ENCODE data around the gene GPR101.

The GPR101 gene

GRCh38 chrX:137040113-137040794, 6.5 kb upstream of the GPR101 start:
- TF ChIP-seq CTCF (IDR thresholded peaks at IDR 0.05; ENCODE audit: borderline replicate concordance, insufficient read depth, low read depth, low read length): no peak
- H3K4me3 ChIP-seq (ENCODE audit: low read depth, low read length): no peak overlapping the region

DNA sequence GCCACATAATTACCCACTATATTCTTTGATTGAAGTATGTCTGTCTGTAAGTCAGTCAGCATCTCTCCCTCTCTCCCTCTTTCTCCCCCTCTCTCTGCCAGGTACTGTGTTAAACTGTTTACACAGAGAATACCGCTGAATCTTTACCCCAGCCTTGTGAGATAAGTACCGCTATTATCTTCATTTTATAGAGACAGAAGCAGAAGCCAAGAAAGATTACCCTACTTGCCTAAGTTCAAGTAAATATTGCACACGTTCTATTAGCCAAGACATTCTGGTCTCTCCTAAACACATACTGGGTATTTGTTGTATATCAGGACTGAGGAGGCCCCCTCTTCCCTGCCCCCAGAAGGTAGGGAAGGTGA, 695 bp upstream of the GPR101 start:
- no peak for TF ChIP-seq CTCF (IDR thresholded peaks at IDR 0.05; ENCODE audit: borderline replicate concordance, insufficient read depth, low read depth, low read length)
- H3K4me3 ChIP-seq (ENCODE audit: low read depth, low read length): no peak overlapping the region

GRCh38 chrX:137032841-137033773, 688 bp downstream of the GPR101 start:
- no peak overlapping the region for H3K4me3 ChIP-seq (ENCODE audit: low read depth, low read length)

DNA sequence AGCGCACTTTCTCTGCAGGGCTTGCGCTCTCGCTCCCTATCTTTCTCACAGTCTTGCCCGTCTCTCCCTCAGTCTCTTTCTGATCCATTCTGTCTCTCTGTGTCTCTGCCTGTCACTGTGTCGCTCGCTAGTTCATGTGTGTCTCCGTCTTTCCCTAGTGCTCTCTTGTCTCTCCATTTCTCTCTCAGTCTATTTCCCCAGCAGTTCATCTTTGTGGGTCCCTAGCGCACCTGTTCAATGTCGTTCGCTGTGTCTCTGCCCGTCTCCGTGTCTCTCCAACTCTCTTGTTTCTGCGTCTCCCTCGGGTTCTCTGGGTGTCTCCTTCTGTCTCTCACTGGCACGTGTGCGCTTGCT, 1.5 kb downstream of the GPR101 start:
- H3K4me3 ChIP-seq (ENCODE audit: low read depth, low read length): peak overlapping the region; percentile 2
- no peak for TF ChIP-seq CTCF (IDR thresholded peaks at IDR 0.05; ENCODE audit: borderline replicate concordance, insufficient read depth, low read depth, low read length)

More at GRCh38 chrX:137032841-137033773, 688 bp downstream of the GPR101 start:
- no peak for TF ChIP-seq CTCF (IDR thresholded peaks at IDR 0.05; ENCODE audit: borderline replicate concordance, insufficient read depth, low read depth, low read length)

DNA sequence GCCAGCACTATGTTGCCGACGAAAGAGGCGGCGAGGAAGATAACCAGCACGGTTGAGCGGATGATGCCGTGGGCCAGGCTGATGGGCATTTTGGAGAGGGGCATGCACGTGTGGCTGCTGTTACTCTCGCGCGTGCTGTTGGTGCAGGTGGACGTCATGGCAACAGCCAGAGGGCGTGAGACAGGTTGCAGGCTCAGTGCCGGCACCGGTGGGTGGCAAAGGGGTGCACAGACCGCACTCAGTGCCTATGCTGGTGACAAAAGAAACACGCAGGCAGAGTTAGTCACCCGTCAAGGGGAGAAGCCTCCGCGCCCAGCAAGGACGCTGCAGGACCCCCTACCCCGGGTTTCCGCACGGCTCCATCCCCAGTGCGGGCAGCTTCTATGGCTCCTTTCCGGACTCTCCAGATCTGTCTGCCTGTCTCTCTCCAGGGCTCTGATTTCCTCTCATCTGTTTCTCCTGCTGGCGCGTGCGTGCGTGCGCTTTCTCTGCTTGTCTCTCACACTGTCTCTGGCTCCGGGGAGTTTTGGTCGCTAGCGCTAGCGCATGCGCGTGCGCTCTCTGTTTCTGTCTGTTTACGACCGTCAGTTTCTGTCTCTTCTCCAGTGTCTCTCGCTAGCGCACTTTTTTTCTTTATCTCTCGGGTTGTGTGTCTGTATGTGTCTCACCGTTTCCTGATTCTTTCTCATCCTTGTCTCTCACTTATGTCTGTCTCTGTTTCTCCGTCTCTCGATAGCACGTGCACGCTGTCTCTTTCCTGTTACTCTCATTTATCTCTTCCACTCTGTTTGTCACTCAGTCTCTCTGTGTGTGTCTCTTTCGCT, 2.1 kb downstream of the GPR101 start:
- H3K4me3 ChIP-seq (ENCODE audit: low read depth, low read length): peak overlapping the region; percentile 2
- TF ChIP-seq CTCF (IDR thresholded peaks at IDR 0.05; ENCODE audit: borderline replicate concordance, insufficient read depth, low read depth, low read length): no peak

DNA sequence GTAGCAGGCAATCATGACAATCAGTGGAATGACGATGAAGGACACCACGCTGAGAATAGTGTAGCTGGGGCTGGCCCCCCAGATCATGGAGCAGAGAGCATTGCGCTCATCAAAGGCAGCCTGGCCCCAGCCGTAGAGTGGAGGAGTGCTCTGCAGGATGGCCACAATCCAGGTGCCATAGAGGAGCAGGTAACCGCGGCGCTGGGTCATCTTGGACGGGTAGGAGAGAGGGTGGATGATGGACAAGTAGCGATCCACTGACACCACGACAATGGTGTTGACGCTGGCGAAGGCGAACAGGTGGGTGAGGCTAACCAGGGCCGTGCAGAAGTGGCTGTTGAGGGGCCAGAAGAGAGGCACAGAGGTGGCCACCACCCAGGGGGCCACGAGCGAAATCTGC, 2.8 kb downstream of the GPR101 start:
- TF ChIP-seq CTCF (IDR thresholded peaks at IDR 0.05; ENCODE audit: borderline replicate concordance, insufficient read depth, low read depth, low read length): no peak
- H3K4me3 ChIP-seq (ENCODE audit: low read depth, low read length): no peak overlapping the region

All from GM12875 (cell line).